ENCODE measurements around the gene RASSF7.
A peak's percentile ranks its signal among the peaks of the same experiment; 100 is the strongest.

The RASSF7 gene

DNA sequence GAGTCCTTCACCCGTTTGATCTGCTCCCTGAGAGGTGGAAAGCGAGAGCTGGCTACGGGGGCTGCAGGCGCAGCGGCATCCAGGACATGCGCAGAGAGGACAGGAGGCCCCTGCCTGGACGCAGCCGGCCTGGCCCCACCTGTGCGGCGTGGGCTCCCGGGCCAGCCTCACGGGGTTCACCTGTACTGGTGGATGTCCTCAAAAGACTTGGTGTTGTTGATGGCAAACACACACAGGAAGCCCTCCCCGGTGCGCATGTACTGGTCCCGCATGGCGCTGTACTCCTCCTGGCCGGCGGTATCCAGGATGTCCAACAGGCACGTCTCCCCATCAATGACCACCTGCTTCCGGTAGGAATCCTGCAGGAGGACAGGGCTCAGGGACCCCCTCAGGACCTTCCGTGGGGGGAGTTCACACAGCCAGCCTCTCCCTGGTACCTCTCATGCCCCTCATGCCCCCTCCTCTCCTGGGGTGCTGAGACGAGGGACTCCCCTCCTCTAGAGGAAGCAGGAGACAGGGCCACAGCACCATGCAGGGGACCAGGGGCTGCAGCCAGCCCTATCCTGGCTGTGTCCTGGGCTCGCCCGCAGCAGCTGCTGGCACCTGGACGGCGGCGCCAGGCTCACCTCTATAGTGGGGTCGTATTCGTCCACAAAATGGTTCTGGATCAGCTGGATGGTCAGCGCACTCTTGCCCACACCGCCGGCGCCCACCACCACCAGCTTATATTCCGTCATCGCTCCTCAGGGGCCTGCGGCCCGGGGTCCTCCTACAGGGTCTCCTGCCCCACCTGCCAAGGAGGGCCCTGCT lies 27.0 kb upstream of the RASSF7 start:
- DNase-seq: no peak

- DNase-seq: peak; percentile 6
These were observed 26.2 kb upstream of the RASSF7 start for GRCh38 chr11:534396-535209.

DNA sequence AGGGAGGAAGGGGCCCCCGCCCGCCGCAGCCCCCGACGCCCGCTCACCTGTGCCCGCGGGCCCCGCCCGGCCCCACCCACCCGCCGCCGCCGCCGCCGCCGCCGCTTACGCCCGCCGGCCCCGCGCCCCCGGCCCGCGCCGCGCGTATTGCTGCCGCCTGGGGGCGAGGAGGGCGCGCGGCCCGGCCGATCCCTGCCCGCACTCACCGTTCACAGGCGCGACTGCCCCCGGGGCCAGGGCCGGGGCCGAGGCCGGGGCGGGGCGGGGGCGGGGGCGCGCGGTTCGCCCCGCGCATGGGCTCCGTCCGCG lies 25.6 kb upstream of the RASSF7 start:
- DNase-seq: no peak

- peak; percentile 70 for DNase-seq
These were observed 25.0 kb upstream of the RASSF7 start, which contains the start of gene HRAS for GRCh38 chr11:535519-536454. HRAS (minus strand) TSS chr11:535576.

- peak; percentile 76 for DNase-seq
These were observed 23.7 kb upstream of the RASSF7 start, which contains the start of gene LRRC56 for GRCh38 chr11:536841-537621. LRRC56 (plus strand) TSS chr11:537527; CDS start chr11:540685, 3,158 bp downstream.

DNA sequence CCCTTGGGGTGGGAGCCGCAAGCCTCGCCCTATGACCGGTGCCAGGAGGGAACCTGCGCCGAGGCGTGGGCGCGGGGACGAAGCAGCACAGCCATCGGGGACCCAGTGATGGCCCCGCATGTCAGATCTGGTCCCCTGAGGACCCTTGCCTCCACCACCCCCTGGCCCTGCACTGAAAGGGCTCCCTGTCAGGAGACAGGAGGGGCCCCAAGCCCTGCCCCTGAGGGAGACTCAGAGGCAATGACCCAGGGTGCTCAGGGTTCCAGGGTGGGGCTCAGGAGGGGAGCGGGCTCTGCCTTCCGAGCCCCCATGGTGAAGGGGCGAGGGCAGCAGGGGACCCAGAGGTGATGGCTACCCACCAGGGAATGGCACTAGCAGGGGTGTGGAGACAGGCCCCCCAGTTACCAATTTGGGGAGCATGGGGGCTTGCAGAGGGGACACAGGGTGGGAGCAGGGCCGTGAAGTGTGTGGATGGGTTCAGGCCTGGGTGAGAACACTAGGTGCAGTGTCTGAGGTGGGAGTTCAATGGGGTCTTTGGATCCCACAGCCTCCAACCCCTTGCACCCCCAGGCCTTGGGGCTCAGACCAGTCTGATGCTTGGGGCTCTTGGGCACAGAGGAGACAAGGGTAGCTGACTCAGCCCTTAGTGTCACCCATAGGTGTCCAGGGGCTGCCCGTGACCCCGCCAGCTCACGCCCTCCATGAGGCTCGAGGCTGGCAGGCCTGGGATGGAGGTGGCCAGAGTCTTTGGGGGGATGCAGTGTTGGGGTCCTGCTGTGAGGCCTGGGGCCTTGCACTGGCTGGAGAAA lies 22.9 kb upstream of the RASSF7 start:
- DNase-seq: no peak

DNA sequence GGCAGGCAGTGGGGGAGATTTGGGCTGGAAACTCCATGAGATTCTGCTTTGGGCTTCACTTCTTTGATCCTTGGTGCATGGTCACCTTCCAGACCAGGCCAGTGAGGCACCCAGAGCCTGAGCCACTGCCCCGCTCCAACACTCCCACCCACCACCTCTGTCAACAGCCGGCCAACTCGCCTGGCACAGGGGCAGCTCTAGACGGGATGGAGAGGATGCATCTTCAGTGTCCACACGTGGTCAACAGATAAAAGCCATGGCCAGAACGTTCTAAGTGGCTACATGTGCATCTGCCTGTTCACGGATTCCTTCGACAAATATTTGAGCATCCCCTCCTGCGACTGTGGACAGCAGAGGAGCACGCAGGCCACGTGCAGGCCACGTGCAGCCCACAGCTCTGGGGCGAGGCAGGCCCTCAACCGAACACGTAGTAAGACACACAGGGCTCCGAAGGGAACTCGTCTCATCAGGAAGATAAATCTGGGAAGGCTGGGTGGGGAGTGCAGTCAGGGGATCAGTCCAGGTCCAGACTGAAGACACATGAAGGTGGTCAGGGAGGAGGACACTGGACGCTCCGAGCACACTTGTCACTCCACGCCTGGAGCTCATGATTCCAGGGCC lies 22.2 kb upstream of the RASSF7 start:
- no peak for DNase-seq

DNA sequence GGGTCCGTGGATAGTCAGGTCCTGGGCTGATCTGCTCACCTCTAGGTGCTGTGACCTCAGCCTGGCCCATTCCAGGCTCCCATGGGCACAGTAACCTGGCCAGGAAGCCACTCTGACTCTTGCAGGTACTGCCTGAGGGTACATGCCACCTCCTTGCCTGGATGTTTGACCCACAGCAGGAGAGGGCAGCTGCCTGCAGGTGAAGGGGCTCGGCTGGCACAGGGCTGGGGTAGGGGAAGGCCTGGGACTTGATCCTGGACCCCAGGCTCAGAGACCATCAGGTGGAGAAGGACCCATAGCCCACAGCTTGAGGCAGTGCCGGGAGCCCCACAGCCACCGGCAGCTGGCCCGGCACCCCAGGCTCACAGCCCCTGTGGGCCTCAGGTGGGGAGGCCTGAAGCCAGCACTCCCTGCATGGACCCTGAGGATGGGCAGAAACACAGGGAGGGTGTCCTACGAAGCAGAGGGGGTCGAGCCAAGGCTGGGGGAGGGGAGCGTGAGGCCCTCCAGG lies 20.7 kb upstream of the RASSF7 start:
- DNase-seq: no peak

- DNase-seq: no peak
These were observed 20.0 kb upstream of the RASSF7 start for GRCh38 chr11:540583-541432.

DNA sequence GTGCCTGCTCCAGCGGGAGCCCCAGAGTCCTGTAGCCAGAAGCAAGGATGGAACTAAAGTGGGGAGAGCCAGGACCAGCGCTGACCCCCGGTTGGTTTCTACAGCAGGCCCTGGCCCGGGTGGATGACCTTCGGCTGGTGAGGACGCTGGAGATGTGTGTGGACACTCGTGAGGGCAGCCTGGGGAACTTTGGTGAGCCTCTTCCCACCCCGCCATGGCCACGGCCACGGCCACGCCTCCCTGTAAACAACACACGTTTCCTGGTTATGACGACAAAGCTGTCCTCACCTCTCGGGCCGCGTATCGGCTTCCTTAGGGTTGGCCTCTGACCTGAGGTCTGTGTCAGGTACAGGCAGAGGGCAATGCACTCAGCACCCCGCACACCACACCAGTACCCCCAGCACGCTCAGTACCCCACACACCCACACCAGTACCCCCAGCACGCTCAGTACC lies 19.3 kb upstream of the RASSF7 start:
- DNase-seq: no peak

- DNase-seq: no peak
These were observed 16.0 kb upstream of the RASSF7 start for GRCh38 chr11:544817-545166.

GRCh38 chr11:545171-545570 lies 15.6 kb upstream of the RASSF7 start:
- no peak for DNase-seq

DNA sequence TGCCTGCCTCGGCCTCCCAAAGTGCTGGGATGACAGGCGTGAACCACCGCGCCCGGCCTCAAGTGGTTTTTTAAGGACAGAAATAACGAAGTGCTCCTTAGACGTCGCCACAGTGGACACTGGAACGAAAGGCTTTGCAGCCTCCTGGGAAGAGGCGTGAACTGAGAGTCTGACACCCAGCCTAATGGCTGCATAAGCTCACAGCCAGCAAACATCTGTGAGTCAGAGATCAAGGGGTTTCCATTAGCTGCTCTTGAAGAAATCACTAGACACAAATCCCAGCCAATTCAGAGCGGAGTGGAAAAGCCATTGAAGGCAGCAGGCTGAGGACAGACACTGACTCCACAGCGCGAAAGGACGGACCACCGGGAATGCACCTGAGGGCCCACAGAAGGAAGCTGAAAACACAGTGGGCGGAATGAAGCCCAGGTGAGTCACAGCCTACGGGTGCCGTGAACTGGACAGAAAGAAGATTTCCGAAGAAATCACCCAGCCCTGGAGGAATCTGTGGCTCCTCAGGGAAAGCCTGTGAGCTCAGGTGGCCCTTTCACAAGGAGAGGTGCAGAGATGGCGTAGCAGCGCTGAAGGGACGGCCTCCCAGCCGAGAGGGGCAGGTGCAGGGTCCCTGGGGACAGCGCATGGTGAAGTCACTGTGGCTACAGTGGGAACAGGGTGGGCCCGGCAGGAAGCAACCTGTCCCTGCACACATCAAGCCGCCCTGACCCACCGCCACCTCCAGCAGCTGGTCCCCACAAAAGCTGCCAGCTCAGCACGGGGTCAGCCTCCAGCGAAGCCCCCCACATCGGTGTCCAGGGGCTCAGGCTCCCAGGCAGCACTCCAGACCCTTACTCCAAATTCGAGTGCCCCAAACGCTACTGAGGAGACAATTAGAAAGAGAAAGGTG lies 11.8 kb upstream of the RASSF7 start:
- DNase-seq: no peak

DNA sequence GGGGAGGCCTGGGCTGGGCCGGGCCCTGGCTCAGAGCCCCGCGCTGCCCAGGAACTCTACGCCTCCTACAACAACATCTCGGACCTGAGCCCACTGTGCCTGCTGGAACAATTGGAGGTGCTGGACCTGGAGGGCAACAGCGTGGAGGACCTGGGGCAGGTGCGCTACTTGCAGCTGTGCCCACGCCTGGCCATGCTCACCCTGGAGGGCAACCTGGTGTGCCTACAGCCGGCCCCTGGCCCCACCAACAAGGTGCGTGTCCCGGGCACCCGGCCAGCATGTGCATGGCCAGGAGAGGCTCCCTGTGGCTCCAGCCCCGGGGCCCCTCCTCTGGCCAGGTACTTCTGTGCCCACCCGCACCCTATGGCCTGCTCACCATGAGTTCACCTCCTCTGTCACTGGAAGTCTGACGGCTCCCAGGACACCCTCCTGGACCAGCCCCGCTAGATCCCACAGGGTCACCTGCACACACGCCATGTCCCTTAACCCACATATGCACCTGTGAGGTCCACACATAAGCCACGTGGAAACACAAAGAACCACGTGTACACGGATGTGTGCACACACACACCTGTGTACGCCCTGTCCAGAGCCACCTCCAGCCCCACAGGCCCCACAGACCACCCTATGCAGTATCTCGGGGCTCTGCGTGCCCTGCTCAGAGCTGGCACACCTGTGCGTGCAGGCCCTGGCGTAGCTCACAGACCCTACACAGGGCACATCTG lies 10.6 kb upstream of the RASSF7 start:
- DNase-seq: no peak

GRCh38 chr11:550746-551085 lies 10.1 kb upstream of the RASSF7 start:
- no peak for DNase-seq

- DNase-seq: no peak
These were observed 9.6 kb upstream of the RASSF7 start for GRCh38 chr11:551131-551530.

- DNase-seq: no peak
These were observed 9.2 kb upstream of the RASSF7 start for GRCh38 chr11:551596-551995.

Measured in NCI-H2171 treated with DMSO at 0.1 percent for 48 hours (cell line).